MM.1S (cell line): ENCODE results near the gene USP47.

Experiments
- DNase-seq: peaks from one replicate; pipeline ENCODE4 v3.0.0-alpha.2; 2015
- H2AFZ ChIP-seq: fragments of 300-600 bp; sonication (generic); 2 replicates; pipeline ENCODE4 v1.6.0; 2016; ENCODE audit warnings: antibody characterized with exemption, low read length
- H3F3A ChIP-seq: fragments of 300-600 bp; sonication (generic); 2 replicates; pipeline ENCODE4 v1.6.1; 2016; ENCODE audit warnings: mild to moderate bottlenecking, antibody characterized with exemption, low read length, moderate library complexity, mixed read lengths; ENCODE audit not compliant: insufficient read depth
- H3K27ac ChIP-seq: fragments of 300-600 bp; sonication (generic); 2 replicates; pipeline ENCODE4 v1.5.1; 2016; ENCODE audit warnings: mild to moderate bottlenecking, low read length
- H3K27me3 ChIP-seq: fragments of 300-600 bp; sonication (generic); replicated peaks from 2 replicates; pipeline ENCODE4 v1.6.0; 2016; ENCODE audit warnings: low read length; ENCODE audit not compliant: insufficient read depth
- H3K36me3 ChIP-seq: fragments of 300-600 bp; sonication (generic); replicated peaks from 2 replicates; pipeline ENCODE4 v1.6.1; 2016; ENCODE audit warnings: mild to moderate bottlenecking, low read length, mixed read lengths; ENCODE audit not compliant: insufficient read depth
- H3K4me1 ChIP-seq: fragments of 300-600 bp; sonication (generic); 2 replicates; pipeline ENCODE4 v1.6.1; 2016; ENCODE audit warnings: low read length, mixed read lengths
- H3K4me2 ChIP-seq: fragments of 300-600 bp; sonication (generic); 2 replicates; pipeline ENCODE4 v1.6.0; 2016; ENCODE audit warnings: low read depth, low read length
- H3K4me3 ChIP-seq: fragments of 300-600 bp; sonication (generic); 2 replicates; pipeline ENCODE4 v1.5.1; 2016; ENCODE audit warnings: low read length, mixed read lengths
- H3K79me2 ChIP-seq: fragments of 300-600 bp; sonication (generic); 2 replicates; pipeline ENCODE4 v1.6.1; 2016; ENCODE audit warnings: mixed run types, low read length, mixed read lengths
- H3K9ac ChIP-seq: fragments of 300-600 bp; sonication (generic); 2 replicates; pipeline ENCODE4 v1.6.1; 2016; ENCODE audit warnings: low read length, mixed read lengths
- H3K9me2 ChIP-seq: fragments of 300-600 bp; sonication (generic); replicated peaks from 2 replicates; pipeline ENCODE4 v1.6.1; 2016; ENCODE audit warnings: mild to moderate bottlenecking, low read length, mixed read lengths; ENCODE audit not compliant: insufficient read depth
- H3K9me3 ChIP-seq: fragments of 300-600 bp; sonication (generic); replicated peaks from 2 replicates; pipeline ENCODE4 v1.6.1; 2016; ENCODE audit warnings: mild to moderate bottlenecking, low read length, mixed read lengths; ENCODE audit not compliant: insufficient read depth
- H4K20me1 ChIP-seq: fragments of 300-600 bp; sonication (generic); 2 replicates; pipeline ENCODE4 v1.6.1; 2016; ENCODE audit warnings: mild to moderate bottlenecking, low read length, moderate library complexity, mixed read lengths; ENCODE audit not compliant: insufficient read depth
- EZH2 ChIP-seq: fragments of 300-600 bp; sonication (generic); optimal IDR thresholded peaks from 2 replicates; pipeline ENCODE3; 2017; ENCODE audit warnings: low read depth, mild to moderate bottlenecking, antibody characterized with exemption, low read length, mixed read lengths
- EZH2phosphoT487 ChIP-seq: fragments of 300-600 bp; sonication (generic); IDR thresholded peaks from 2 replicates; pipeline ENCODE4 v1.6.1; 2018; ENCODE audit warnings: antibody characterized with exemption, low read length
- TF ChIP-seq, protein P1 (sequence below): fragments of 300-600 bp; sonication (generic); IDR thresholded peaks from 2 replicates; pipeline ENCODE4 v1.5.1; 2016; ENCODE audit warnings: antibody characterized with exemption, low read length, mixed read lengths

USP47 gene

DNA sequence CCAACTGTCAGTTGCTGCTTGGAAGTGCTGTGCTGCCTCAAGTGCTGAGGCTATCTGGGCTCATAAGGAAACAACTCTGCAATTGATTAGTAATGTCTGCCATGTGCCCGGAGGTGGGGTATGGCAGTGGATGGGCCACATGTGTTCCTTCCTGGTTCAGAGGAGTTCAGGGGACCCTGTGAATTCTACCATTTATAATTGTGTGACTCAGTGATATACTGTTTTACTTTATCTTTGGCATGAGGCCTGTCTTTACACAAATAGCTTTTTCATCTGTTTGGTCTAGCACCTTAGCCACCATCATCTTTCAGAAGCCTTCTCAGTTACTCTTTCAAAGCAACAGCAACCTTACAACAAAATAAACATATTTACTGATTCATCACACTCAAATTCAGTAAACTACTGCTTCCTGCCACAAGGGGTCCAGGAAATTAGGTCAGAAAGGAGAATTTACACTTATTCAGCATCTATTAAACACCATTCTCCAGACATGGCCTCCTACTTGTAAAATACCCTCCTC, 145.8 kb downstream of the USP47 start:
- Histone ChIP-seq H3K79me2 (no peaks in the 10 kb centered on the region), H3K4me2 (no peak overlapping the region), H3K27me3 (no peaks in the 10 kb centered on the region), H3K9me2 (no peaks in the 10 kb centered on the region), H3K36me3 (no peaks in the 10 kb centered on the region), H3K4me1 (no peaks in the 10 kb centered on the region), H3K9ac (no peak overlapping the region), H3K4me3 (no peak overlapping the region), H3F3A (no peaks in the 10 kb centered on the region), H2AFZ (no peak overlapping the region), H3K27ac (no peak overlapping the region), H3K9me3 (no peaks in the 10 kb centered on the region), H4K20me1 (no peaks in the 10 kb centered on the region)
- DNase-seq, result no peak
- no peak for TF ChIP-seq EZH2phosphoT487
- TF ChIP-seq, protein P1, sequence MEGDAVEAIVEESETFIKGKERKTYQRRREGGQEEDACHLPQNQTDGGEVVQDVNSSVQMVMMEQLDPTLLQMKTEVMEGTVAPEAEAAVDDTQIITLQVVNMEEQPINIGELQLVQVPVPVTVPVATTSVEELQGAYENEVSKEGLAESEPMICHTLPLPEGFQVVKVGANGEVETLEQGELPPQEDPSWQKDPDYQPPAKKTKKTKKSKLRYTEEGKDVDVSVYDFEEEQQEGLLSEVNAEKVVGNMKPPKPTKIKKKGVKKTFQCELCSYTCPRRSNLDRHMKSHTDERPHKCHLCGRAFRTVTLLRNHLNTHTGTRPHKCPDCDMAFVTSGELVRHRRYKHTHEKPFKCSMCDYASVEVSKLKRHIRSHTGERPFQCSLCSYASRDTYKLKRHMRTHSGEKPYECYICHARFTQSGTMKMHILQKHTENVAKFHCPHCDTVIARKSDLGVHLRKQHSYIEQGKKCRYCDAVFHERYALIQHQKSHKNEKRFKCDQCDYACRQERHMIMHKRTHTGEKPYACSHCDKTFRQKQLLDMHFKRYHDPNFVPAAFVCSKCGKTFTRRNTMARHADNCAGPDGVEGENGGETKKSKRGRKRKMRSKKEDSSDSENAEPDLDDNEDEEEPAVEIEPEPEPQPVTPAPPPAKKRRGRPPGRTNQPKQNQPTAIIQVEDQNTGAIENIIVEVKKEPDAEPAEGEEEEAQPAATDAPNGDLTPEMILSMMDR, result peak; percentile 32

GRCh38 chr11:11988099-11988651, 146.4 kb downstream of the USP47 start:
- no peak overlapping the region for H3K4me2 ChIP-seq
- no peak overlapping the region for H3K4me3 ChIP-seq
- H3K9me2 ChIP-seq, result no peaks in the 10 kb centered on the region
- H3K36me3 ChIP-seq, result no peaks in the 10 kb centered on the region
- TF ChIP-seq, protein P1, result no peak
- TF ChIP-seq EZH2phosphoT487 (no peak), EZH2 (no peak)
- H2AFZ ChIP-seq, result no peak overlapping the region
- no peaks in the 10 kb centered on the region for H3K27me3 ChIP-seq
- no peak for DNase-seq
- no peaks in the 10 kb centered on the region for H3K9me3 ChIP-seq
- H3K79me2 ChIP-seq, result no peaks in the 10 kb centered on the region
- H4K20me1 ChIP-seq, result no peaks in the 10 kb centered on the region
- H3K9ac ChIP-seq, result no peak overlapping the region
- H3F3A ChIP-seq, result no peaks in the 10 kb centered on the region
- no peaks in the 10 kb centered on the region for H3K4me1 ChIP-seq
- H3K27ac ChIP-seq, result no peak overlapping the region

- H3K4me2 ChIP-seq, result no peak overlapping the region
Observed at GRCh38 chr11:11988681-11989261, 147.0 kb downstream of the USP47 start.

More at GRCh38 chr11:11988681-11989261, 147.0 kb downstream of the USP47 start:
- no peak for DNase-seq
- Histone ChIP-seq H2AFZ (no peak overlapping the region), H3K27me3 (no peaks in the 10 kb centered on the region), H3F3A (no peaks in the 10 kb centered on the region), H3K9ac (no peak overlapping the region), H3K4me1 (no peaks in the 10 kb centered on the region), H3K27ac (no peak overlapping the region), H4K20me1 (no peaks in the 10 kb centered on the region), H3K36me3 (no peaks in the 10 kb centered on the region), H3K9me2 (no peaks in the 10 kb centered on the region), H3K9me3 (no peaks in the 10 kb centered on the region), H3K4me3 (no peak overlapping the region), H3K79me2 (no peaks in the 10 kb centered on the region)
- no peak for TF ChIP-seq EZH2
- TF ChIP-seq, protein P1, result no peak
